Measurements from ENCODE around the gene SCUBE2. TPM values are rescaled to one million over a fixed set of nuclear protein-coding genes. Genes with fewer than 3 reads are reported as not detected.
A peak's percentile ranks its signal among the peaks of the same experiment; 100 is the strongest.

SCUBE2 gene
- total RNA-seq (2014; rRNA removed; shearing (Covaris generic)) = not detected in 2 replicates
- polyA plus RNA-seq (2014; cell fraction: nucleus; rRNA removed) = 0.02 and 0.15 TPM in 2 replicates

- no peak for DNase-seq (ENCODE audit: extremely low read depth, low read depth)
These were observed at the start of gene SCUBE2 for GRCh38 chr11:9091044-9091922. Gene SCUBE2, minus strand, starts transcription at chr11:9091599. Its CDS starts 71 bp downstream, at chr11:9091528.

DNA sequence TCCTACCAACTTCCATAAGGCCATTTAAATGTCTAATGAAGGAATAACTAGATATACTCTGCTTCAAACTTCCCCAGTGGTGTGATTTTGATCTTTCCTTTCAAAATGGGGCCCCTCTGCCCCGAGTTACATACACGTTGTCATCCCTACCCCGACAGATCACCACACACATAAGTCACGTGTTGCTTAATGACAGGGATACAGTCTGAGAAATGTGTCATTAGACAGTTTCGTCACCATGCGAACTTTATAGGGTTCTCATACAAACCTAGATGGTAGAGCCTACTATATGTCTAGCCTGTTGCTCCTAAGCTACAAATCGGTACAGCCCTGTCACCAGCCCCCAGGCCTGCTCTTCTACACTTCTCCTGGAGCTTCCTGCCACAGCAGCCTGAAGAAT is 49.8 kb upstream of the SCUBE2 start:
- no peak for DNase-seq (ENCODE audit: extremely low read depth, low read depth)

DNA sequence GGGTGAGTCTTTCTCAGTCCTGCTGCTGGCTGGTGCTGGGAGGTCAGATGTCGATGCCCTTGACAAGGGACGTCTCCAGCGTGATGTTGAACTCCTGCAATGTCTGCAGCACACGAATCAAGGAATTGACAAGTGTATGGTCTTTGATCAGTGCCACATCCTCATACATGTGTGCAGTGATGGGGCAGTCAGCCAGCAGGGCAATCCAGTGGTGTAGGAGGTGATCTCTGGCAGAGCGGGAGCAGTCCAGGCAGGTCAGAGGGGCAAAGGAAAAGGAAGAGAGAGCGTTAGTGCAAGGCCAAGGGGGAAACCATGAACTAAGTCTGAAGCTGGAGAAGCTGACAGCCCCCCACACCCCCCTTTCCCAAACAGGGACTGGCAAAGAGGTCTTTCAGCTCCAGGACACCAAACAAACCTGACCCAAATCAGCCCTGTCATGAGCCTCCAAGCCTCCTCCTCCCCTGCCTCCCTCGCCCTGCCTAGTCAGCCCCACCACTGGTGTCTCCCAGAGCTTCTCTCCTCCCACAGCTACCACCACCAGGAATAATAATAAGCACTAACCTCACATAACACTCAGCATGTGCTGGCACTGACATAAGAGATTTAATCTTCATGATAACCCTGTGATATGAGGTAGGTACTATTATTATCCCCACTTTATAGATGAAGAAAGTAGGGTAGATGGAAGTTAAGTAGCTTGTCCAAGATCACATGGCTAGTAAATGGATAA is 48.4 kb upstream of the SCUBE2 start:
- no peak for DNase-seq (ENCODE audit: extremely low read depth, low read depth)

GRCh38 chr11:9138612-9139579 is 47.5 kb upstream of the SCUBE2 start:
- peak; percentile 49 for DNase-seq (ENCODE audit: extremely low read depth, low read depth)

DNA sequence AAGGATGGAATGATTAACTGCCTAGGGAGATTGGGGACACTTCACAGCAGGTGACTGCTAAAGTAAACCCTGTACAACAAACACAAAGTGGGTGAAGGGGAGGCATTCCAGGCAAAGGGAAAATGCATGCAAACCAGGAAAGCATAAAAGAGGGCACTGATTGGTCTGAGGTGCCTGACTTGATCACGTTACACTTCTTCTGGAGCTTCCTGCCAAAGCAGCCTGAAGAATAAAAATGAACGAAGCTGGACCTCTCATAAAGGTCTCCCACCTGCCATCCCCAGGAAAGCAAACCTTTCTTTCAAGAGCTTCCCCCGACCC is 46.7 kb upstream of the SCUBE2 start:
- no peak for DNase-seq (ENCODE audit: extremely low read depth, low read depth)

DNA sequence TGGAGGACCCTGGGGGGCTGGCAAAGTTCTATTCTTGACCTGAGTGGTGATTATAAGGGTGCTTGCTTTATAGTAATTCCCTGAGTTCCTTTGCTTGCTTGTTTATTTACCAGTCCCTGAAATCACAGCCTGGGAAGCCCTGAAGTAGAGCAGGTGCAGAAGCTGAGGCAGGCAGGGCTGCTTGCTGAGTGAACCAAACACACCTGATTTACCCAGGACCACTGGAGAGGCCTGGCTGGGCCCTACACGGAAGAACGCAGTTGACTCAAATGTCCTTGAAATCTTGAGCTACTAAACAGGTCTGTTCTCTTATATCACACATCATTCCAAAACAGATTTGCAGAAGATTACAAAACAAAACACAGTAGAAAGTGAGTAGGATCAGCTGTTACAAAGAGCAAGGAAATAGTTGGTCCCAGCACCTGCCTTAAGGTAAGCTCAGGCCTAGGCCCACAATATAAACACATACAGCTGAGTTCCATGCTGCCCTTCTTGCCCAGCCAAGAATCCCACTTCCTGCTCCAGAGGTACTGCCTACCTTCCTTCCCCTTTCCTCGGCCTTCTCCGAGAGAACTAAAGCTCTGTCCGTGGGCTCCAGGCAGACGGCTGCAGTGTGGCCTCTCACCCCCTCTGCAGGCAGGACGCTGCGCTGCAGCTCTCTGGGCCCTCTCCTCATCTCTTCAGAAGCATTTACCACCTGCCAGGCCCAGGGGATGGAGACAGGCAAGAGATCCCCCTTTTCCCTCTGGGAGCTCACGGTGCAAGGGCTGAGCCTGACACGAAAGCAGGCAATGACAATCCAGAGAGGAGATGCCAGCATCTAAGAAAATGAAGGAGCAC is 46.1 kb upstream of the SCUBE2 start:
- DNase-seq (ENCODE audit: extremely low read depth, low read depth) = peak; percentile 48

DNA sequence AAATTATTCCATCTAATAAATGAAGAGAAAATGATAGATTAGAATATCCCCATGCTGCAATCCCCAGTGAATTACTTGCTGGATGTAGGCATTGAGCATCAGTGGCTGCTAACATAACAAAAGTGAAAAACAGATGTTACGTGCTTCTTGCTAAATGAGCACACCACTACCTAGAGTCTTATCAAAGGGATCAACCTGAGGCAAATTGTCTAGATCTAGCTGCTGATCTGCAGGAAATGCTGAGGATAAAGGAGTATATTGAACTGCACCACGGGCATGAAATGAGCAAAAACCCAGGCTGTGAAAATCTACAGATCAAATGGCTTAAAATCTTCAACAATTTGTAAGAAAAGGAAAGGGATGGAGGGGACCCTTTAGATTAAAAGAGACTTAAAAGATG is 45.3 kb upstream of the SCUBE2 start:
- DNase-seq (ENCODE audit: extremely low read depth, low read depth) = no peak

DNA sequence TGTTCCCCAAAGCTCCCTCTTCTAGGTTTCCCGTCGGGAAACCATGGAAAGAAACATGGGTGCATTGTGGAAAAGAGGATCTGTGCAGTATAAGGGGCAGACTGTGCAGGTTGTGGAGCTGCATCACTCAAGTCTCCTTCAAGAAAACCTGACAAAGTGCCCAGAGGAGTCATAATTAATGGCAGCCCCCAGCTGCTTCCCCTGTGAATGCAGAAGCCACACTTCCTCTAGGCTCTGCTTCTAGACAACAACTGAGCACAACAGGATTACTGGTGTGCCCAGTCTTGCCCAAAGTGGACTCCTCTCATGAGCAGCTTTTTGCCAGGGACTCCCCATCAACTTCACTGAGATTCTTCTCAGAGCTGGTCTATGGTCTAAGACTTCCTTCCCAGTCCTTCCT is 42.6 kb upstream of the SCUBE2 start:
- no peak for DNase-seq (ENCODE audit: extremely low read depth, low read depth)

DNA sequence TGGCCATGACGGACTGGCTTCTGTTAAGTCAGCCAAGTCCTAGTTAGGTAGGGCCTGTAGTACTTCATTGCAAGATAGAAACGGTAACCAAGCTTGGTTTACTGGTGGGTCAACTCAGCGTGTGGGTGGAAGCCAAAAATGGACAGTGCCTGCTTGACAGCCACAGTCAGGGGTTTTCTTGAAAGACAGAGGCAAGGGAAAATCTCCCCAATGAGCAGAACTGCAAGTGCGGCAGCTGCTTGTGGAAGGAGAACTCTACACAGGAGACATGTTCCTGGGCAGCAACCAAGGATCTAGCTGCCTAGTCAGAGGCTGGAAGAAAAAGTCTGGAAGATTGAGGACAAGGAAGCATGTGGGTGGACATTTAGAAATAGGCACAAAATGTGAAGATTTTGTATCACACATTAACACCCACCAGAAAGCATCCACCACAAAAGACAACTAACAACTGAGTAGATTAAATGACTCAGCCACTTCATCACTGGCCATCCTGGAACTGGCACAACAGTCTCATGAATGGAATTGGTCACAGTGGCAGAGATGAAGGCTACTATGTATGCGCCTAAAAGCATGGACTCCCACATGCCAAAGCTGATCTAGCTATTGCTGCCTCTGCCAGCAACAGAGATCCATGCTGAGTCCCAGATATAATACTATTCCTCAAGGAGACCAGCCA is 40.9 kb upstream of the SCUBE2 start:
- no peak for DNase-seq (ENCODE audit: extremely low read depth, low read depth)

GRCh38 chr11:9130297-9130696 is 38.9 kb upstream of the SCUBE2 start:
- no peak for DNase-seq (ENCODE audit: extremely low read depth, low read depth)

GRCh38 chr11:9126636-9127035 is 35.2 kb upstream of the SCUBE2 start:
- no peak for DNase-seq (ENCODE audit: extremely low read depth, low read depth)

- no peak for DNase-seq (ENCODE audit: extremely low read depth, low read depth)
These were observed 33.9 kb upstream of the SCUBE2 start for GRCh38 chr11:9125185-9125886.

DNA sequence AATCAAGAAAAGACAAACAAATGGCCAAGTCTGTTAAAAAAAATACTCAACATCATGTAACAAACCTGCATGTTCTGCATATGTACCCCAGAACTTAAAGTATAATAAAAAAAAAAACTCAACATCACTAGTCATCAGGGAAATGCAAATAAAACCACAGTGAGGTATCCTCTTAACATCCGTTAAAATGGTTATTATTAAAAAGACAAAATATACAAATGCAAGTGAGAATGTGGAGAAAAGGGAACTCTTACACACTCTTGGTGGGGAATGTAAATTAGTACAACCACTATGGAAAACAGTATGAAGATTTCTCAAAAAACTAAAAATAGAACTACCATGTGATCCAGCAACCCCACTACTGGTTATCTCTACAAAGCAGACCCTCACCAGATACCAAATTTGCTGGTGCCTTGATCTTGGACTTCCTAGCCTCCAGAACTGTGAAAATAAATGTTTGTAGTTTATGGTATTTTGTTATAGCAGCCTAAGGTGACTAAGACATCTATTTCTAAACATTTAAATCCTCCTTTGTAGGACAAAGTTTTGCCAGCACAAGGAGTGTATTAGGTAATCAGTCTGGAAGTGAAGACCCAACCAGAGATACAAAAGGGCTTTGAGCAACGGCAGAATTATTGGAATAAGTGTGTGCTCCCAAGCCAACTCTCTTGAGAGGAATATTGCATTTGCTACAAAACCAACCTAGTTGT is 32.4 kb upstream of the SCUBE2 start:
- no peak for DNase-seq (ENCODE audit: extremely low read depth, low read depth)

- no peak for DNase-seq (ENCODE audit: extremely low read depth, low read depth)
These were observed 30.0 kb upstream of the SCUBE2 start for GRCh38 chr11:9121469-9121796.

DNA sequence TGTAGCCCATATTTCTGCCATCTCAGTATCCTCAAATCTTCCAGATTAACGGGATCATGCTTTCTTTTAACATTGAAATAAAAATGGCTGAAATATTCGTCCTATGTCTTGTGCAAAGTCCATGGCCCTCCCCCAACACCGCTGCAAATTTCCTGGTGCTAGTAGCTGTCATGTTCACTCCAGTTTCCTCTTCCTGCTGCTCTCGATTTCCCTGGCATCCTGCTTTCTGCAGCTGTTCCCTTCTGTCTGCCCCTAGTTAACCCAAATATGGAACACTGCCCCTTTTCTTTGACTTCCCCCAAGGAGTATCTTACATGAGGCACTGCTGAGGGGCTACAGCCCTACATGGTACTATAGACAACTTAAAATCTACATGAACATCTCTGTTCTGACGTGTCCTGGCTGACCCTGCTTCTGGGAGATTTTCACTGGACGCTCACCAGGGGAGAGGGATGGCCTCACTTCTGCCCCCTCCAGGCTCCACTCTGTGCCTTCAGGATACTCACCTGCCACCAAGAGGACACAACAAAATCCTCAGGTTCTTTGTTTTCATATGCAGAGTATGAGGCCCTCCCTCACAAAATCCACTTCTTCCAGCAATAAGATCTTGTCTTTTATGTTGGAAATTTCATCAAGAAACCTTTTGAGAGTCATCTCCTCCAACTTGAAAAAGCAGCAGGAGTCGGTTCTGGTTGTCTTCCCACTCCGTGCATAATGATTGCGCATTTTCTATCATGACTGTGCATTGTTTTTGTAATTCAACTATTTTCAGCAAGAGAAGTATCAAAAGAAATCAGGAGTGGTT is 29.5 kb upstream of the SCUBE2 start:
- DNase-seq (ENCODE audit: extremely low read depth, low read depth) = no peak

DNA sequence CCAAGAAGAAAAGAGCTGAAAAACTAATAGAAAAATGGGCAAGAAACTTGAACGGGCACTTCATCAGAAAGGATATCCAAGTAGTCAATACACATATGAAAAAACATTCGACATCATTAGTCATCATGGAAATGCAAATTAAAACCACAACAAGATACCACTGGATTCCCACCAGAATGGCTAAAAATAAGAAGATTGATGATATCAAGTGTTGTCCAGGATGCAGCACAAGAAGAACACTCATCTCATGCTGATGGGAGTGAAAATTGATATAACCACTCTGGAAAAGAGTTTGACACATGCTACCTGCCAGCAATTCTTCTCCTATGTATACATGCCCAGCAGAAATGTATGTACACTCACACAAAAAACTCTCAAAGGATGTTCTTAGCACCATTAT is 26.9 kb upstream of the SCUBE2 start:
- no peak for DNase-seq (ENCODE audit: extremely low read depth, low read depth)

GRCh38 chr11:9112075-9112474 is 20.7 kb upstream of the SCUBE2 start:
- no peak for DNase-seq (ENCODE audit: extremely low read depth, low read depth)

All from NCI-H460 (cell line).